HepG2 (cell line): ENCODE measurements around the gene PRR36. TPM values are rescaled to one million over a fixed set of nuclear protein-coding genes. Genes with fewer than 3 reads are reported as not detected.

ENCODE experiments used
- EP300 ChIP-seq, 3 experiments: sonication (generic) in 1 of 3; formaldehyde crosslinking in 1 of 3; IDR thresholded peaks; 2 replicates each; pipeline versions ENCODE4 v1.5.1 to v1.6.1; 2011 to 2020; ENCODE audit warnings: low read depth in 2 of 3, low read length in 2 of 3, borderline replicate concordance in 1 of 3, improper control_type of control experiment in 1 of 3, mild to moderate bottlenecking in 1 of 3, missing genetic modification reagents in 1 of 3, moderate library complexity in 1 of 3
- GATAD2A ChIP-seq: IDR thresholded peaks from 2 replicates; pipeline ENCODE4 v1.6.1; 2016
- HES4 ChIP-seq: sonication (generic); formaldehyde crosslinking; IDR thresholded peaks from 2 replicates; pipeline ENCODE4 v1.9.0; 2021; ENCODE audit warnings: mild to moderate bottlenecking, missing genetic modification reagents, borderline replicate concordance
- IRF2 ChIP-seq: IDR thresholded peaks from 2 replicates; pipeline ENCODE4 v1.6.1; 2018; ENCODE audit warnings: missing genetic modification reagents, missing compliant biosample characterization
- MBD4 ChIP-seq: IDR thresholded peaks from 2 replicates; pipeline ENCODE4 v1.6.1; 2012; ENCODE audit warnings: low read length, inconsistent platforms, borderline replicate concordance
- NFYC ChIP-seq: IDR thresholded peaks from 2 replicates; pipeline ENCODE4 v1.6.1; 2016; ENCODE audit warnings: missing genetic modification reagents, missing compliant biosample characterization
- NR2F2 ChIP-seq: IDR thresholded peaks from 2 replicates; pipeline ENCODE4 v1.6.1; 2012; ENCODE audit warnings: low read depth, inconsistent platforms, borderline replicate concordance
- NR2F6 ChIP-seq, 2 experiments: IDR thresholded peaks; 2 replicates each; pipeline ENCODE4 v1.6.1; 2016; ENCODE audit warnings: antibody characterized with exemption in 1 of 2, mild to moderate bottlenecking in 1 of 2
- PTBP1 ChIP-seq: fragments of 200-400 bp; formaldehyde crosslinking; IDR thresholded peaks from 2 replicates; pipeline ENCODE4 v1.6.1; 2018; ENCODE audit warnings: low read length, low read depth; ENCODE audit not compliant: poor library complexity, severe bottlenecking
- RFX5 ChIP-seq: IDR thresholded peaks from 2 replicates; pipeline ENCODE4 v1.6.1; 2011; ENCODE audit warnings: low read depth, low read length, improper control_type of control experiment
- SALL2 ChIP-seq: sonication (generic); formaldehyde crosslinking; IDR thresholded peaks from 2 replicates; pipeline ENCODE4 v1.8.1; 2023; ENCODE audit warnings: mild to moderate bottlenecking, missing genetic modification reagents, inconsistent platforms
- SMC3 ChIP-seq: IDR thresholded peaks from 2 replicates; pipeline ENCODE4 v1.6.1; 2011; ENCODE audit warnings: low read length, improper control_type of control experiment
- ZKSCAN8 ChIP-seq: IDR thresholded peaks from 2 replicates; pipeline ENCODE4 v1.6.1; 2016; ENCODE audit warnings: borderline replicate concordance, missing genetic modification reagents, missing compliant biosample characterization
- ZNF230 ChIP-seq: sonication (generic); formaldehyde crosslinking; IDR thresholded peaks from 2 replicates; pipeline ENCODE4 v1.4.0; 2020; ENCODE audit warnings: mild to moderate bottlenecking, missing genetic modification reagents
- ZNF670 ChIP-seq: sonication (generic); formaldehyde crosslinking; IDR thresholded peaks from 2 replicates; pipeline ENCODE4 v1.8.0; 2022; ENCODE audit warnings: mild to moderate bottlenecking, missing genetic modification reagents, borderline replicate concordance
- ZNF883 ChIP-seq: sonication (generic); formaldehyde crosslinking; IDR thresholded peaks from 2 replicates; pipeline ENCODE4 v1.5.1; 2020; ENCODE audit warnings: mild to moderate bottlenecking, missing genetic modification reagents; ENCODE audit errors: not compliant biosample characterization
- polyA plus RNA-seq, 8 experiments: library from polyadenylated mRNA; depleted of rRNA in 3 of 8; stranded (reverse) in 7 of 8; unstranded in 1 of 8; fragments of >200 nt; fragmentation: Illumina TruSeq in 4 of 8; extraction: Trizol in 4 of 8; gene quantifications; 2 replicates each; pipeline versions ENCODE4 v1.2.1 to v1.2.3, GENCODE V29; 2011 to 2016; ENCODE audit warnings: low read depth in 4 of 8, missing spikeins in 1 of 8, mixed read lengths in 1 of 8; ENCODE audit not compliant: insufficient read depth in 1 of 8
- total RNA-seq, 5 experiments: library from RNA; depleted of rRNA; stranded (reverse); fragments of >200 nt; fragmentation: Illumina TruSeq; extraction: Trizol; gene quantifications; 2 replicates each; pipeline ENCODE4 v1.2.3, GENCODE V29; 2016; ENCODE audit warnings: low read depth in 1 of 5
- TF ChIP-seq, protein P1 (sequence below): IDR thresholded peaks from 2 replicates; pipeline ENCODE4 v1.6.1; 2016; ENCODE audit warnings: missing biosample characterization, missing genetic modification reagents, low read depth
- TF ChIP-seq, protein P2 (sequence below): sonication (generic); formaldehyde crosslinking; IDR thresholded peaks from 2 replicates; pipeline ENCODE4 v1.5.1; 2020; ENCODE audit warnings: mild to moderate bottlenecking, missing genetic modification reagents, moderate library complexity
- TF ChIP-seq, protein P3 (sequence below): sonication (generic); formaldehyde crosslinking; IDR thresholded peaks from 2 replicates; pipeline ENCODE4 v1.4.0; 2020; ENCODE audit warnings: missing genetic modification reagents
- TF ChIP-seq, protein P4 (sequence below): sonication (generic); formaldehyde crosslinking; IDR thresholded peaks from 2 replicates; pipeline ENCODE4 v1.4.0; 2020; ENCODE audit warnings: mild to moderate bottlenecking, low read depth, missing genetic modification reagents

Gene PRR36
- total and polyA plus RNA-seq, 2 of the 13 experiments (the other 11 are each of a cell fraction or from before 2014, with no cell fraction given): 0.07 to 0.17 TPM

DNA sequence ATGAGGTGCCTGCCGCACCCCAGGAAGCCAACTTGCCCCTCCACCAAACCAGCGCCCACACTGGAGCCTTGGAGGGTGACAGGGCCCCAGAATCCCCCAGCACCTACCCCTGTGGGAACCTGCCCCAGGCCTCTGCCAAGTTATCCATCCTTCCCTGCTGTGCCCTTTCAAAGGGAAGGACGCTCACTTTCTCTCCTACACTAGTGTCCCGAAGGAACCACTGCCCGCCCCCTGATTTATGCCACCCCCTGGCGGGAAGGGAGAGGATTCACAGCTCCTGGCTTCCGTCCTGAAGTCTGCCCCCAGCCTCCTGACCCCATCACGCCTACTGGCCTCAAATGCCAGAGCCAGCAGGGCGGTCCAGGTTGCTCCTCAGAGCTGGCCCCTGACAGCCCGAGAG is 42.7 kb downstream of the PRR36 start (continued):
- TF ChIP-seq MBD4 (no peak), IRF2 (CRISPR knock-in tag) (0 out of 2 replicates have a peak, but pooled peaks have one; percentile 21), SALL2 (CRISPR knock-in tag) (no peak), ZNF883 (CRISPR knock-in tag) (no peak), ZNF670 (CRISPR knock-in tag) (no peak), NFYC (peak; percentile 22; the same call in 1 of the 2 replicates), ZNF230 (CRISPR knock-in tag) (no peak), PTBP1 (no peak), GATAD2A (0 out of 2 replicates have a peak, but pooled peaks have one; percentile 31), RFX5 (no peak), HES4 (no peak), NR2F6 (IDR thresholded peaks at IDR 0.05) (no peak), NR2F6 (CRISPR knock-in tag; IDR thresholded peaks at IDR 0.05) (peak; percentile 71), EP300 (IDR thresholded peaks at IDR 0.05; ENCODE audit: low read depth in 2 of 2, low read length in 2 of 2) (no peak), EP300 (CRISPR knock-in tag; IDR thresholded peaks at IDR 0.05; ENCODE audit: borderline replicate concordance) (0 out of 2 replicates have a peak, but pooled peaks have one; percentile 18), SMC3 (peak; percentile 22; the same call in 1 of the 2 replicates), ZKSCAN8 (no peak), NR2F2 (no peak)
- TF ChIP-seq, protein P1, sequence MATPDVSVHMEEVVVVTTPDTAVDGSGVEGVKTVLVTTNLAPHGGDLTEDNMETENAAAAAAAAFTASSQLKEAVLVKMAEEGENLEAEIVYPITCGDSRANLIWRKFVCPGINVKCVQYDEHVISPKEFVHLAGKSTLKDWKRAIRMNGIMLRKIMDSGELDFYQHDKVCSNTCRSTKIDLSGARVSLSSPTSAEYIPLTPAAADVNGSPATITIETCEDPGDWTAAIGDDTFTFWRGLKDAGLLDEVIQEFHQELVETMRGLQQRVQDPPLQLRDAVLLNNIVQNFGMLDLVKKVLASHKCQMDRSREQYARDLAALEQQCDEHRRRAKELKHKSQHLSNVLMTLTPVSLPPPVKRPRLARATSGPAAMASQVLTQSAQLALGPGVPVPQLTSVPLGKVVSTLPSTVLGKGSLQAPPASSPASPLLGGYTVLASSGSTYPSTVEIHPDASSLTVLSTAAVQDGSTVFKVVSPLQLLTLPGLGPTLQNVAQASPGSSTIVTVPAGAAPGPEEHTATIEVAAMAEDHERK (CRISPR knock-in tag): no peak
- TF ChIP-seq, protein P2, sequence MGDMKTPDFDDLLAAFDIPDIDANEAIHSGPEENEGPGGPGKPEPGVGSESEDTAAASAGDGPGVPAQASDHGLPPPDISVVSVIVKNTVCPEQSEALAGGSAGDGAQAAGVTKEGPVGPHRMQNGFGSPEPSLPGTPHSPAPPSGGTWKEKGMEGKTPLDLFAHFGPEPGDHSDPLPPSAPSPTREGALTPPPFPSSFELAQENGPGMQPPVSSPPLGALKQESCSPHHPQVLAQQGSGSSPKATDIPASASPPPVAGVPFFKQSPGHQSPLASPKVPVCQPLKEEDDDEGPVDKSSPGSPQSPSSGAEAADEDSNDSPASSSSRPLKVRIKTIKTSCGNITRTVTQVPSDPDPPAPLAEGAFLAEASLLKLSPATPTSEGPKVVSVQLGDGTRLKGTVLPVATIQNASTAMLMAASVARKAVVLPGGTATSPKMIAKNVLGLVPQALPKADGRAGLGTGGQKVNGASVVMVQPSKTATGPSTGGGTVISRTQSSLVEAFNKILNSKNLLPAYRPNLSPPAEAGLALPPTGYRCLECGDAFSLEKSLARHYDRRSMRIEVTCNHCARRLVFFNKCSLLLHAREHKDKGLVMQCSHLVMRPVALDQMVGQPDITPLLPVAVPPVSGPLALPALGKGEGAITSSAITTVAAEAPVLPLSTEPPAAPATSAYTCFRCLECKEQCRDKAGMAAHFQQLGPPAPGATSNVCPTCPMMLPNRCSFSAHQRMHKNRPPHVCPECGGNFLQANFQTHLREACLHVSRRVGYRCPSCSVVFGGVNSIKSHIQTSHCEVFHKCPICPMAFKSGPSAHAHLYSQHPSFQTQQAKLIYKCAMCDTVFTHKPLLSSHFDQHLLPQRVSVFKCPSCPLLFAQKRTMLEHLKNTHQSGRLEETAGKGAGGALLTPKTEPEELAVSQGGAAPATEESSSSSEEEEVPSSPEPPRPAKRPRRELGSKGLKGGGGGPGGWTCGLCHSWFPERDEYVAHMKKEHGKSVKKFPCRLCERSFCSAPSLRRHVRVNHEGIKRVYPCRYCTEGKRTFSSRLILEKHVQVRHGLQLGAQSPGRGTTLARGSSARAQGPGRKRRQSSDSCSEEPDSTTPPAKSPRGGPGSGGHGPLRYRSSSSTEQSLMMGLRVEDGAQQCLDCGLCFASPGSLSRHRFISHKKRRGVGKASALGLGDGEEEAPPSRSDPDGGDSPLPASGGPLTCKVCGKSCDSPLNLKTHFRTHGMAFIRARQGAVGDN (CRISPR knock-in tag): peak; percentile 58
- TF ChIP-seq, protein P3, sequence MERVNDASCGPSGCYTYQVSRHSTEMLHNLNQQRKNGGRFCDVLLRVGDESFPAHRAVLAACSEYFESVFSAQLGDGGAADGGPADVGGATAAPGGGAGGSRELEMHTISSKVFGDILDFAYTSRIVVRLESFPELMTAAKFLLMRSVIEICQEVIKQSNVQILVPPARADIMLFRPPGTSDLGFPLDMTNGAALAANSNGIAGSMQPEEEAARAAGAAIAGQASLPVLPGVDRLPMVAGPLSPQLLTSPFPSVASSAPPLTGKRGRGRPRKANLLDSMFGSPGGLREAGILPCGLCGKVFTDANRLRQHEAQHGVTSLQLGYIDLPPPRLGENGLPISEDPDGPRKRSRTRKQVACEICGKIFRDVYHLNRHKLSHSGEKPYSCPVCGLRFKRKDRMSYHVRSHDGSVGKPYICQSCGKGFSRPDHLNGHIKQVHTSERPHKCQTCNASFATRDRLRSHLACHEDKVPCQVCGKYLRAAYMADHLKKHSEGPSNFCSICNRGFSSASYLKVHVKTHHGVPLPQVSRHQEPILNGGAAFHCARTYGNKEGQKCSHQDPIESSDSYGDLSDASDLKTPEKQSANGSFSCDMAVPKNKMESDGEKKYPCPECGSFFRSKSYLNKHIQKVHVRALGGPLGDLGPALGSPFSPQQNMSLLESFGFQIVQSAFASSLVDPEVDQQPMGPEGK: peak; percentile 67; the same call in 1 of the 2 replicates
- TF ChIP-seq, protein P4, sequence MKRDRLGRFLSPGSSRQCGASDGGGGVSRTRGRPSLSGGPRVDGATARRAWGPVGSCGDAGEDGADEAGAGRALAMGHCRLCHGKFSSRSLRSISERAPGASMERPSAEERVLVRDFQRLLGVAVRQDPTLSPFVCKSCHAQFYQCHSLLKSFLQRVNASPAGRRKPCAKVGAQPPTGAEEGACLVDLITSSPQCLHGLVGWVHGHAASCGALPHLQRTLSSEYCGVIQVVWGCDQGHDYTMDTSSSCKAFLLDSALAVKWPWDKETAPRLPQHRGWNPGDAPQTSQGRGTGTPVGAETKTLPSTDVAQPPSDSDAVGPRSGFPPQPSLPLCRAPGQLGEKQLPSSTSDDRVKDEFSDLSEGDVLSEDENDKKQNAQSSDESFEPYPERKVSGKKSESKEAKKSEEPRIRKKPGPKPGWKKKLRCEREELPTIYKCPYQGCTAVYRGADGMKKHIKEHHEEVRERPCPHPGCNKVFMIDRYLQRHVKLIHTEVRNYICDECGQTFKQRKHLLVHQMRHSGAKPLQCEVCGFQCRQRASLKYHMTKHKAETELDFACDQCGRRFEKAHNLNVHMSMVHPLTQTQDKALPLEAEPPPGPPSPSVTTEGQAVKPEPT (CRISPR knock-in tag): no peak
